Measurements from ENCODE around the gene ZNF99. TPM values are rescaled to one million over a fixed set of nuclear protein-coding genes. Genes with fewer than 3 reads are reported as not detected.
"Not testable (repeated sequence)": the region's sequence is repeated elsewhere in the genome, so short reads cannot be mapped to it uniquely, and the experiment has no call there.

ZNF99 gene
- total RNA-seq, 4 donors from 2014 or later = 0.30 to 0.87 (median 0.61) TPM

DNA sequence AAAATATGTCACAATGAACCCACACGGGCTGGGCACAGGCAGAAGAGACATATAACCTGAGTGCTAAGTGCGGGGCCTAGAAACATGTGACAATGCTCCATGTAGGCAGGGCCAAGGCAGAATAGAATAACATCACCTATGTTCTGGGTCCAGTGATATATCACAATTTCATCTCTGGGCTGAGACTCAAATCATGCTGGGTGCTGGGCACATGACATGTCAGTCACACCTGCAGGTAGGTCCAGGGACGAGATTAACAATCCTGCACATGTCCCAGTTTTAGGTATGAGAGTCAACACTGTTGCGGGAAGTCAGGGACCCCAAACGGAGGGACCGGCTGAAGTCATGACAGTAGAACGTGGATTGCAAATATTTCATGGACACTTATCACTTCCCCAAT lies 50.3 kb downstream of the ZNF99 start:
- no peak overlapping the region for H3K4me3 ChIP-seq
- peaks cover 0 to 33% (median 0%) of the 10 kb centered on the region in 4 donors for H3K9me3 ChIP-seq
- H3K36me3 ChIP-seq = no peaks in the 10 kb centered on the region
- WGBS, 2 donors = 66 to 75% methylated on average over 7 of the region's 7 CpGs
- no peak overlapping the region for H3K27ac ChIP-seq
- TF ChIP-seq, protein P1, sequence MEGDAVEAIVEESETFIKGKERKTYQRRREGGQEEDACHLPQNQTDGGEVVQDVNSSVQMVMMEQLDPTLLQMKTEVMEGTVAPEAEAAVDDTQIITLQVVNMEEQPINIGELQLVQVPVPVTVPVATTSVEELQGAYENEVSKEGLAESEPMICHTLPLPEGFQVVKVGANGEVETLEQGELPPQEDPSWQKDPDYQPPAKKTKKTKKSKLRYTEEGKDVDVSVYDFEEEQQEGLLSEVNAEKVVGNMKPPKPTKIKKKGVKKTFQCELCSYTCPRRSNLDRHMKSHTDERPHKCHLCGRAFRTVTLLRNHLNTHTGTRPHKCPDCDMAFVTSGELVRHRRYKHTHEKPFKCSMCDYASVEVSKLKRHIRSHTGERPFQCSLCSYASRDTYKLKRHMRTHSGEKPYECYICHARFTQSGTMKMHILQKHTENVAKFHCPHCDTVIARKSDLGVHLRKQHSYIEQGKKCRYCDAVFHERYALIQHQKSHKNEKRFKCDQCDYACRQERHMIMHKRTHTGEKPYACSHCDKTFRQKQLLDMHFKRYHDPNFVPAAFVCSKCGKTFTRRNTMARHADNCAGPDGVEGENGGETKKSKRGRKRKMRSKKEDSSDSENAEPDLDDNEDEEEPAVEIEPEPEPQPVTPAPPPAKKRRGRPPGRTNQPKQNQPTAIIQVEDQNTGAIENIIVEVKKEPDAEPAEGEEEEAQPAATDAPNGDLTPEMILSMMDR (IDR thresholded peaks at IDR 0.05) = no peak
- TF ChIP-seq POLR2A (IDR thresholded peaks at IDR 0.05) (no peak), EP300 (IDR thresholded peaks at IDR 0.05) (no peak)
- no peaks in the 10 kb centered on the region for H3K27me3 ChIP-seq
- H3K4me1 ChIP-seq = no peaks in the 10 kb centered on the region
- no peak for DNase-seq (ENCODE audit: low spot score in 2 of 2)

DNA sequence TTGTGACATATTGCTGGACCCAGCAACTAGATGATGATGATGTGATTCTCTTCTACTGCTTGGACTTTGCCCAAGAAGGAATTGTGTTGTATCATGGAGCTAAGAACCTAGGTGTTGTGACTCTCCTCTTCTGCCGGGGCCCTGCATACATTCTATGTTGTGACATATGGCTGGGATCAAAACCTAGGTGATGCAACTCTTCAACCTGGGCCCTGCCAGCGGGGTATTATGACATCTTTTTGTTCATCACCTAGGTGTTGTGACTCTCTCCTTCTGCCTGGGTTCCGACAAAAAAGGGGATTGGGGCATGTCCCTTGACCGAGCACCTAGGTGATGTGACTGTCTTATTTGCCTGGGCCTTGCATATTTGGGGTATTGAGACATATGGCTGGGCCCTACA lies 55.7 kb downstream of the ZNF99 start:
- not testable (repeated sequence) for H3K4me1 ChIP-seq; H3K27ac ChIP-seq; DNase-seq (ENCODE audit: low spot score in 2 of 2); H3K4me3 ChIP-seq; H3K36me3 ChIP-seq; H3K27me3 ChIP-seq
- H3K9me3 ChIP-seq = peaks cover 0 to 20% (median 0%) of the 10 kb centered on the region in 4 donors
- WGBS, 2 donors = 78 to 86% methylated on average over 4 of the region's 4 CpGs

DNA sequence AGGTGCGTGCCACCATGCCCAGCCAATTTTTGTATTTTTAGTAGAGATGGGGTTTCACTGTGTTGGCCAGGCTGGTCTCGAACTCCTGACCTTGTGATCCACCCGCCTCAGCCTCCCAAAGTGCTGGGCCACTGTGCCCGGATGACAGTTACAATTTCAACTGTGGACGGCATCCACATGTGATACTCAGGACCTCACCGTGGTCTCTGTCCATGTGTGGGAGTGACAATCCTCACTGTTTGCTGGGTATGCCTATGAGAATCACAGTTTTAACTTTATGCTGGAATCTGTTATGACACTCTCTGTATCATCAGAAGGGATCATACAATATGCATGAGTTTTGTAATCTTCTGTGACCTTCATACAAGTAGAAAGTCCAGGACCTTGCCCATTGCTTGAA lies 62.4 kb downstream of the ZNF99 start:
- not testable (repeated sequence) for H3K27ac ChIP-seq; H3K27me3 ChIP-seq; H3K4me1 ChIP-seq; H3K36me3 ChIP-seq; H3K4me3 ChIP-seq; DNase-seq (ENCODE audit: low spot score in 2 of 2)
- H3K9me3 ChIP-seq = peaks cover 0 to 17% (median 0%) of the 10 kb centered on the region in 4 donors
- WGBS, 2 donors = 81 to 92% methylated on average over 6 of the region's 6 CpGs

DNA sequence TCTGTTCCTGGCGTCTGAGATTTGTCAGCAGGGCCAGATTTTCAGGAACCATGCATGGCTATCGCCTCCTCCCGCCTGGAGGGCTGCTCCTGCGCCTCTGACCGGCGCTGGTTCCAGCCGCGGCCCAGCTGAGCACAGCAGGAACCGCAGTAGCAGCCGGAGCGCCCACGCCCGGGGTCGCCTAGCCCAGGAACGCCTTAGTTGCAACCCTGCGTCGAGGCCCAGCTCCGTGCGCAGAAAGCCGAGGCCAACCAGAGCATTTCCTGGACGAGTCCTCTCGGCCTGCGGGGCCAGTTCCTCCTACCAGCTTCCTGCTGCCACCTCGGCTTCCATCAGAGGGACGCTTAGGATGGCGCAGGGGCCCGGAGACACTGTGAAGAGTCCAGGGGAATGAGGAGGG lies 75.0 kb downstream of the ZNF99 start:
- TF ChIP-seq POLR2A (IDR thresholded peaks at IDR 0.05) (no peak), EP300 (IDR thresholded peaks at IDR 0.05) (no peak)
- TF ChIP-seq, protein P1 (IDR thresholded peaks at IDR 0.05) = no peak
- DNase-seq (ENCODE audit: low spot score in 2 of 2) = no peak
- Histone ChIP-seq H3K27ac (no peak overlapping the region), H3K4me3 (no peak overlapping the region), H3K27me3 (no peaks in the 10 kb centered on the region), H3K9me3 (peaks cover 0 to 47% (median 2%) of the 10 kb centered on the region in 4 donors), H3K36me3 (no peaks in the 10 kb centered on the region), H3K4me1 (no peaks in the 10 kb centered on the region)
- WGBS, 2 donors = 25 to 26% methylated on average over 18 to 27 of the region's 27 CpGs

DNA sequence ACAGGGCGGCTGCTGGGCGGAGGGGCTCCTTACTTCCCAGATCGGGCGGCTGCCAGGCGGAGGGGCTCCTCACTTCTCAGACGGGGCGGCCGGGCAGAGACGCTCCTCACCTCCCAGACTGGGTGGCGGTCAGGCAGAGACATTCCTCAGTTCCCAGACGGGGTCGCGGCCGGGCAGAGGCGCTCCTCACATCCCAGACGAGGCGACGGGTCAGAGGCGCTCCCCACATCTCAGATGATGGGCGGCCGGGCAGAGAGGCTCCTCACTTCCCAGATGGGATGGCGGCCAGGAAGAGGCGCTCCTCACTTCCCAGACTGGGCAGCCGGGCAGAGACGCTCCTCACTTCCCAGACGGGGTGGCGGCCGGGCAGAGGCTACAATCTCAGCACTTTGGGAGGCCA lies 80.9 kb downstream of the ZNF99 start:
- 86 to 92% methylated on average over 14 to 23 of the region's 28 CpGs for whole genome bisulfite sequencing, 2 donors
- H3K9me3 ChIP-seq = peaks cover 0 to 60% (median 2%) of the 10 kb centered on the region in 4 donors
- not testable (repeated sequence) for H3K27ac ChIP-seq; DNase-seq (ENCODE audit: low spot score in 2 of 2); H3K36me3 ChIP-seq; H3K27me3 ChIP-seq; H3K4me1 ChIP-seq; H3K4me3 ChIP-seq

DNA sequence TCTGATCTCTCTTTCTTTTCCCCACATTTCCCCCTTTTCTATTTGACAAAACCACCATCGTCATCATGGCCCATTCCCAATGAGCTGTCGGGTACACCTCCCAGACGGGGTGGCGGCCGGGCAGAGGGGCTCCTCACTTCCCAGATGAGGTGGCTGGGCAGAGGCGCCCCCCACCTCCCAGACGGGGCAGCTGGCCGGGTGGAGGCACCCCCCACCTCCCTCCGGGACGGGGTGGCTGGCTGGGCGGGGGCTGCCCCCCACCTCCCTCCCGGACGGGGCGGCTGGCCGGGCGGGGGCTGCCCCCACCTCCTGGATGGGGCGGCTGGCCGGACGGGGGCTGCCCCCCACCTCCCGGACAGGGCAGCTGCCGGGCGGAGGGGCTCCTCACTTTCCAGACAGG lies 81.3 kb downstream of the ZNF99 start:
- not testable (repeated sequence) for DNase-seq (ENCODE audit: low spot score in 2 of 2); H3K27ac ChIP-seq; H3K27me3 ChIP-seq; H3K4me3 ChIP-seq; H3K36me3 ChIP-seq; H3K4me1 ChIP-seq
- 92 to 94% methylated on average over 6 to 8 of the region's 22 CpGs for WGBS, 2 donors
- peaks cover 0 to 57% (median 2%) of the 10 kb centered on the region in 4 donors for H3K9me3 ChIP-seq

Small RNA genes within 50 kb of the gene (small RNA-seq; reads per million reads assigned to genes)
- gene AC008626.1 (not detected), gene AC008626.2 (not detected)

Other genes with a start within 250 kb of the ZNF99 start
- under 1 TPM; under 0.01 to 0.78 (median 0.32) TPM for gene ZNF492, start 149.8 kb downstream of the ZNF99 start, total RNA-seq
- not detected for gene ZNF723, start 48.1 kb upstream of the ZNF99 start, total RNA-seq
- 1 to 10 TPM in 2 of 4 donors, under 1 TPM in 2; 0.59 to 4.4 (median 1.1) TPM for gene ZNF728, start 219.0 kb upstream of the ZNF99 start, total RNA-seq